ENCODE measurements around the gene PRXL2B.

Gene PRXL2B

GRCh38 chr1:2584686-2585317 lies 1.8 kb upstream of the PRXL2B start:
- TF ChIP-seq, protein P1, sequence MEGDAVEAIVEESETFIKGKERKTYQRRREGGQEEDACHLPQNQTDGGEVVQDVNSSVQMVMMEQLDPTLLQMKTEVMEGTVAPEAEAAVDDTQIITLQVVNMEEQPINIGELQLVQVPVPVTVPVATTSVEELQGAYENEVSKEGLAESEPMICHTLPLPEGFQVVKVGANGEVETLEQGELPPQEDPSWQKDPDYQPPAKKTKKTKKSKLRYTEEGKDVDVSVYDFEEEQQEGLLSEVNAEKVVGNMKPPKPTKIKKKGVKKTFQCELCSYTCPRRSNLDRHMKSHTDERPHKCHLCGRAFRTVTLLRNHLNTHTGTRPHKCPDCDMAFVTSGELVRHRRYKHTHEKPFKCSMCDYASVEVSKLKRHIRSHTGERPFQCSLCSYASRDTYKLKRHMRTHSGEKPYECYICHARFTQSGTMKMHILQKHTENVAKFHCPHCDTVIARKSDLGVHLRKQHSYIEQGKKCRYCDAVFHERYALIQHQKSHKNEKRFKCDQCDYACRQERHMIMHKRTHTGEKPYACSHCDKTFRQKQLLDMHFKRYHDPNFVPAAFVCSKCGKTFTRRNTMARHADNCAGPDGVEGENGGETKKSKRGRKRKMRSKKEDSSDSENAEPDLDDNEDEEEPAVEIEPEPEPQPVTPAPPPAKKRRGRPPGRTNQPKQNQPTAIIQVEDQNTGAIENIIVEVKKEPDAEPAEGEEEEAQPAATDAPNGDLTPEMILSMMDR (IDR thresholded peaks at IDR 0.05; ENCODE audit: insufficient read depth, low read depth, low read length, missing control alignments) = no peak
- peak overlapping the region; percentile 96 for H3K4me3 ChIP-seq (ENCODE audit: low read depth, low read length)
- peak; percentile 26 for DNase-seq (ENCODE audit: low read depth)

GRCh38 chr1:2585318-2586092 lies 1.1 kb upstream of the PRXL2B start:
- peak; percentile 83 for DNase-seq (ENCODE audit: low read depth)
- TF ChIP-seq, protein P1 (IDR thresholded peaks at IDR 0.05; ENCODE audit: insufficient read depth, low read depth, low read length, missing control alignments) = no peak
- peak overlapping the region; percentile 96 for H3K4me3 ChIP-seq (ENCODE audit: low read depth, low read length)

DNA sequence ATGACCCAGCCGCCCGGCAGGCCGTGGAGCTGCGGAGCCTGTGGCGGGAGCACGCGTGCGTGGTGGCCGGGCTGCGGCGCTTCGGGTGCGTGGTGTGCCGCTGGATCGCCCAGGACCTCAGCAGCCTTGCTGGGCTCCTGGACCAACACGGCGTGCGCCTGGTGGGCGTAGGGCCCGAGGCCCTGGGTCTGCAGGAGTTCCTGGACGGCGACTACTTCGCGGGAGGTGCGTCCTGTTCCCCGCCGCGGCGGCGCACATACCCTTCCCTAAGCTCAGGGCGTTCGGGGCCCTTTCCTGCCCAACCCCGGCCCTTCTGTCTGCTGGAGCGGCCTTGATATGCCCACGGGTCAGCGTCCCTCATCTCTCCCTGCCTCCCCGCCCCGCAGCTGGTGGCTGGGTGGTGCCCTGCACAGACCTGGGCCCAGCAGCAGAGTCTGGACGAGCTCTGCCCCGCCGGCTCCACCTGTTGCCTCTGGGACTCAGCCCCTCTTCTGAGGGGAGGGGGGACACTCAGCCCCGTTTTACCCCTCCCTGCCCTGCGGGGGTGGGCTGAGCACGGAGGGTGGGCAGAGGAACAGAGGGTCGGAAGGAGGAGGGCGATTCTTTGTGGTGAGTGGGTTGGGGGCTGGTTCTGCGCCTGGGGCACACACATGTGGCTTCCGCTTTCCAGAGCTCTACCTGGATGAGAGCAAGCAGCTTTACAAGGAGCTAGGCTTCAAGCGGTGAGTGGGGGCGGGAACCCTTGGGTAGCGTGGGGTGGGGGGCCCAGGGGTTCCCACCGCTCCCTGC lies 688 bp downstream of the PRXL2B start:
- peak; percentile 33 for DNase-seq (ENCODE audit: low read depth)

GRCh38 chr1:2587860-2588571 lies 1.4 kb downstream of the PRXL2B start:
- DNase-seq (ENCODE audit: low read depth) = no peak
- TF ChIP-seq, protein P1 (IDR thresholded peaks at IDR 0.05; ENCODE audit: insufficient read depth, low read depth, low read length, missing control alignments) = no peak
- H3K4me3 ChIP-seq (ENCODE audit: low read depth, low read length) = no peak overlapping the region

More for the DNA sequence above, 688 bp downstream of the PRXL2B start:
- H3K4me3 ChIP-seq (ENCODE audit: low read depth, low read length) = peak overlapping the region; percentile 96
- TF ChIP-seq, protein P1 (IDR thresholded peaks at IDR 0.05; ENCODE audit: insufficient read depth, low read depth, low read length, missing control alignments) = no peak

- no peak overlapping the region for H3K4me3 ChIP-seq (ENCODE audit: low read depth, low read length)
- TF ChIP-seq, protein P1 (IDR thresholded peaks at IDR 0.05; ENCODE audit: insufficient read depth, low read depth, low read length, missing control alignments) = no peak
- no peak for DNase-seq (ENCODE audit: low read depth)
Observed at GRCh38 chr1:2588661-2589430, 2.3 kb downstream of the PRXL2B start.
